ENCODE results near the gene CLEC3B. TPM values are rescaled to one million over a fixed set of nuclear protein-coding genes. Genes with fewer than 3 reads are reported as not detected.
"Not testable (repeated sequence)": the region's sequence is repeated elsewhere in the genome, so short reads cannot be mapped to it uniquely, and the experiment has no call there.

Gene CLEC3B, protein sequence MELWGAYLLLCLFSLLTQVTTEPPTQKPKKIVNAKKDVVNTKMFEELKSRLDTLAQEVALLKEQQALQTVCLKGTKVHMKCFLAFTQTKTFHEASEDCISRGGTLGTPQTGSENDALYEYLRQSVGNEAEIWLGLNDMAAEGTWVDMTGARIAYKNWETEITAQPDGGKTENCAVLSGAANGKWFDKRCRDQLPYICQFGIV
- total RNA-seq, result under 1 TPM in 1 of 2 experiments, not detected in 1; 0.45 TPM

DNA sequence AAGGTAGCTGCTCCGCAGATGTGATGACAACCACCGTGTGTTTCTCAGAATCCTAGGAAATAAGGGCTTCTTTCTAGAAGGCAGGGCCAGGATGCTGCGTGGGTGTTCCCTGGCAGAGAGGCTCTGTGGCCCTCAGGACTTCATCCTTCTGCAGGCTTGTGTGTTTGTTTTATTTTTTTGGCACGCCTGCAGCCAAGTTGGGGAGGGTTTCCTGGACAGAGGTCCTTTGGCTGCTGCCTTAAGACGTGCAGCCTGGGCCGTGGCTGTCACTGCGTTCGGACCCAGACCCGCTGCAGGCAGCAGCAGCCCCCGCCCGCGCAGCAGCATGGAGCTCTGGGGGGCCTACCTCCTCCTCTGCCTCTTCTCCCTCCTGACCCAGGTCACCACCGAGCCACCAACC lies at the start of gene CLEC3B:
TSS of gene CLEC3B (plus strand) at position 266 of the 400 bp plus-strand sequence. CDS start at position 326, 60 bp downstream.
- H3K4me3 Mint-ChIP-seq, result no peak within 1 kb of the TSS

DNA sequence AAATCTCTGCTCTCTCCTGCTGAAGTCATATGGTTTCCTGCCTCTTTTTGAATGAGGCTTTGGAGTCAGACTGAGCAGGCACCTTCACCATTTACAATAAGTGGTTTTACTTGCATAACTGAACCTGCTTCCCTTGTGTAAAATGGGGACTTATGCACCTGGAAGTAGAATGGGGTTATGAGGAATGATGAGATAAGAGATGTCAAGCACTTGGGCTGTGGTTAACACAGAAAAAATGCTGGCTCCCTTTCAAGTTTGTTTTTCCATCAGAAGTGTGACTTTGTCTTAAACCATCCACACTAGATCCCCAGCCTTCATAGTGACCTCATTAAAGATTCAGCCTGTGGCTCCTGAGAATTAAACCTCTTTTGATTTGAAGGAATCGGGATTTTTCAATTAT lies 44.9 kb upstream of the CLEC3B start:
- POLR2A ChIA-PET, result no interaction called here
- Mint-ChIP-seq H3K27me3 (no peaks in the 10 kb centered on the region), H3K27ac (no peak overlapping the region), H3K9me3 (no peaks in the 10 kb centered on the region), H3K4me3 (no peak overlapping the region), H3K4me1 (peaks cover 66% of the 10 kb centered on the region), H3K36me3 (peaks cover 19% of the 10 kb centered on the region)
- ATAC-seq (ENCODE audit: low read depth) (no peak), DNase-seq (no peak)

More for the DNA sequence above, at the start of gene CLEC3B:
- Mint-ChIP-seq H3K27ac (no peak within 1 kb of the TSS), H3K9me3 (no peaks in the 10 kb centered on the region), H3K36me3 (no peaks in the 10 kb centered on the region), H3K4me1 (peaks cover 6% of the 10 kb centered on the region), H3K27me3 (peaks cover 16% of the 10 kb centered on the region)
- DNase-seq (no peak), ATAC-seq (ENCODE audit: low read depth) (no peak)
- POLR2A ChIA-PET, result no interaction called here

DNA sequence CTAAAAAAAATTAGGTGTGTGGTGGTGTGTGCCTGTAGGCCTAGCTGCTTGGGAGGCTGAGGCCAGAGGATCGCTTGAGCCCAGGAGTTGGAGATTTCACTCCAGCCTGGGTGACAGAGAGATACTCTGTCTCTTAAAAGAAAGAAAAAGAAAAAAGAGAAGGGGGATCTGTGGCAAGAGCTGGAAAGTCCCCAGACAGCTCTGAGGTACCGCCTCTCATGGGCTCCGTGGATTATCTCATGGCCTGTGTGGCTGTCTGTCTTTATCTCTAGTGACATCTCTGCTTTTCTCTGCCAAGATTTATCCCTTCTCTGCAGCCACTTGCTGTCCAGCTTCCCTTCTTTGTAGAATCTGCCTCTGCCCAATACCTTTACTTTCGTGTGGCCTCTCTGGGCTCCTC lies 44.4 kb upstream of the CLEC3B start:
- no peaks in the 10 kb centered on the region for H3K9me3 Mint-ChIP-seq
- no peaks in the 10 kb centered on the region for H3K27me3 Mint-ChIP-seq
- H3K4me1 Mint-ChIP-seq, result peaks cover 64% of the 10 kb centered on the region
- no peak for ATAC-seq (ENCODE audit: low read depth)
- POLR2A ChIA-PET, result no interaction called here
- DNase-seq, result no peak
- peaks cover 19% of the 10 kb centered on the region for H3K36me3 Mint-ChIP-seq
- H3K27ac Mint-ChIP-seq, result peak overlapping the region; percentile 26
- no peak overlapping the region for H3K4me3 Mint-ChIP-seq

DNA sequence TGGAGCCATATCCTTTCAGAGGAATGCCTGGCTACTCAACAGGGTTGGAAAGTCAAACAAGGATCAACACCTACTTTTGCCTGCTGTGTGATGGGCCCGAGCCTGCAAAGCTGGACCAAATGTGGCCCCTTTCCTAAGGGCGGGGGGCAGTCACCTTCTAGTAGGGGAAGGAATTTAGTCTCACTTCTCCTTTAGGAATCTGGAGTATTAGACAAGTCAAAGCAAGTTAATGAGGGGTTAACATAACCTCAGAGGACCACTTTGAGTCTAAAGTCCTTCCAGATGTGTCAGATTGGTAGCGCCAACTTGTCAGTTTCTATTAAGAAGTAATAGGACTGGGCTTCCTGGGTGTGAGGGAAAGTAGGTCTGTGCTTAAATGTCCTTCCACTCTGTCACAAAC lies 43.3 kb upstream of the CLEC3B start:
- H3K27ac Mint-ChIP-seq, result no peak overlapping the region
- POLR2A ChIA-PET, result no interaction called here

DNA sequence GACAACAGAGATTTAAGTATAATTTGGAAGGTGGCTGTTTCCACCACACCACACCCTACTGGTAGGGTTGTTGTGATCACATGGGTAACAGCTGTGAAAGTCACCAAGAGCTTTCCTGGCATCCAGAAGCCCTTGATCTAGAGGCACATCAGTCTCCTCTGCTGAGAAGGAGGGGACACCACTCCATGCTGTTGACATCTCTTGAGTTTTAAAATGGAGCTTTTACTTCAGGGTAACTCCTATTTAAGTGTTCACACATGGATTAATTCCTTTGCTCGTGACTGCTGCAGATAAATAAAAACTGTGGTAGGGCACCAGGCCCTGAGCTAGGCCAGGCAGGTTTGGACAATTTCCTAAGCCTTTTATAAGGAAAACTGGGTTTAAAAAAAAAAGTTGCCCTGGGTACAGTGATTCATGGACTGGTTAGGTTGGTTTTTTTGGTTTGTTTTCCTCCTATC lies 42.6 kb upstream of the CLEC3B start:
- Mint-ChIP-seq H3K36me3 (peaks cover 18% of the 10 kb centered on the region), H3K27me3 (no peaks in the 10 kb centered on the region), H3K4me1 (peaks cover 61% of the 10 kb centered on the region), H3K4me3 (no peak overlapping the region), H3K27ac (peak overlapping the region; percentile 58), H3K9me3 (no peaks in the 10 kb centered on the region)
- ATAC-seq (ENCODE audit: low read depth) (no peak), DNase-seq (no peak)
- POLR2A ChIA-PET, result interaction anchor here (2.4 kb wide), 1 partner anchor 8 kb away, joined by 14 read pairs; the partner anchor contains the start of genes EXOSC7 and ZDHHC3

More for the DNA sequence above, 43.3 kb upstream of the CLEC3B start:
- no peak overlapping the region for H3K4me3 Mint-ChIP-seq
- no peaks in the 10 kb centered on the region for H3K27me3 Mint-ChIP-seq
- H3K4me1 Mint-ChIP-seq, result peaks cover 62% of the 10 kb centered on the region
- DNase-seq (no peak), ATAC-seq (ENCODE audit: low read depth) (no peak)
- peaks cover 19% of the 10 kb centered on the region for H3K36me3 Mint-ChIP-seq
- no peaks in the 10 kb centered on the region for H3K9me3 Mint-ChIP-seq

DNA sequence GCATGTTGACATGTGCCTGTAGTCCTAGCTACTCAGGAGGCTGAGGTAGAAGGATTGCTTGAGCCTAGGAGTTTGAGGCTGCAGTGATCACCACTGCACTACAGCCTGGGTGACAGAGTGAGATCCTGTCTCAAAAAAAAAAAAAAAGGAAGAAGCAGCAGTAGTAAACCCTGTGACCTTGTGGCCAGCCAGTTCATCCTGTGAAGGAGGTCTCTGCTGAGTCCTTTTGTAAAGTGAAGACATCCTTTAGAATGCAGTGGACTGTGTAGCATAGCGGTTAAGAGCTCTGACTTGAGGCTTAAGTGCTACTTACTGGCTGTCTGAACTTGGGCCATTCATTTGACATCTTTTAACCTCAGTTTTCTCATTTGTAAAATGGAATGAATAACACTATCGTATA lies 41.8 kb upstream of the CLEC3B start:
- no peaks in the 10 kb centered on the region for H3K27me3 Mint-ChIP-seq
- peaks cover 64% of the 10 kb centered on the region for H3K4me1 Mint-ChIP-seq
- H3K4me3 Mint-ChIP-seq, result peak overlapping the region; percentile 37
- POLR2A ChIA-PET, result interaction anchor here (0.5 to 2.4 kb wide), 2 partner anchors 9 to 12 kb away, joined by 3 to 14 read pairs; partner anchors contain the start of genes EXOSC7 and ZDHHC3
- peak; percentile 94 for ATAC-seq (ENCODE audit: low read depth)
- no peak for DNase-seq
- peaks cover 15% of the 10 kb centered on the region for H3K36me3 Mint-ChIP-seq
- H3K9me3 Mint-ChIP-seq, result no peaks in the 10 kb centered on the region
- H3K27ac Mint-ChIP-seq, result peak overlapping the region; percentile 63

DNA sequence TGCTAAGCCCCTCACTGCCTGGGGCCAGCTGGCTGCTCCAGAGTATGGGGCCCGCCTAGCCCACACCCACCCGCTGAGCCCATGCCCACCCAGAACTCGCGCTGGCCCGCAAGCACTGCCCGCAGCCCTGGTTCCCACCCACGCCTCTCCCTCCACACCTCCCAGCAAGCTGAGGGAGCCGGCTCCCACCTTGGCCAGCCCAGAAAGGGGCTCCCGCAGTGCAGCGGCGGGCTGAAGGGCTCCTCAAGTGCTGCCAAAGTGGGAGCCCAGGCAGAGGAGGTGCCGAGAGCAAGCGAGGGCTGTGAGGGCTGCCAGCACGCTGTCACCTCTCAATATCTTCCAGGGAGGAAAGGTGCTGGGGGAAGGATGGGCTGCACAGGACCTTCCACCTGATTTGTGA lies 39.8 kb upstream of the CLEC3B start:
- POLR2A ChIA-PET, result interaction anchor here (1.8 kb wide), 1 partner anchor 11 kb away, joined by 8 read pairs; the partner anchor contains the start of genes EXOSC7 and ZDHHC3
- Mint-ChIP-seq H3K36me3 (peaks cover 16% of the 10 kb centered on the region), H3K4me1 (peaks cover 57% of the 10 kb centered on the region)
- H3K9me3 Mint-ChIP-seq; H3K27me3 Mint-ChIP-seq; H3K27ac Mint-ChIP-seq; DNase-seq; H3K4me3 Mint-ChIP-seq; ATAC-seq (ENCODE audit: low read depth): not testable (repeated sequence)

DNA sequence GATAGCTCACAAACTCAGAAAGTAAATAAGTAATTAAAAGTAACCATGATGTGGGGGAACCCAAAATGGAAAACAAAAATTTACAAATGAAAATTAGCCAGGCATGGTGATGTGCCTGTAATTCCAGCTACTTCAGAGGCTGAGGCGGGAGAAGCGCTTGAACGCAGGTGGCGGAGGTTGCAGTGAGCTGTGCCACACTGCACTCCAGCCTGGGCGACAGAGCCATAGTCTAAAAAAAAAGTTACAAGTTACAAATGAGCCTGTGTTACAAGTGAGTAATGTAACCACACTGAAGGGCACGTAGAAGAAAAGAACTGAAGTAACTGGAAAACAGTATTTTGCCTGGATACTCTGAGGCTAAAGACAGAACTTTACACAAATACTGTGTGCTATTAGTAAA lies 38.8 kb upstream of the CLEC3B start:
- Mint-ChIP-seq H3K27ac (no peak overlapping the region), H3K36me3 (peaks cover 24% of the 10 kb centered on the region), H3K27me3 (no peaks in the 10 kb centered on the region), H3K4me3 (no peak overlapping the region), H3K4me1 (peaks cover 61% of the 10 kb centered on the region), H3K9me3 (no peaks in the 10 kb centered on the region)
- POLR2A ChIA-PET, result interaction anchor here (1.8 kb wide), 1 partner anchor 12 kb away, joined by 8 read pairs; the partner anchor contains the start of genes EXOSC7 and ZDHHC3
- DNase-seq (no peak), ATAC-seq (ENCODE audit: low read depth) (no peak)

DNA sequence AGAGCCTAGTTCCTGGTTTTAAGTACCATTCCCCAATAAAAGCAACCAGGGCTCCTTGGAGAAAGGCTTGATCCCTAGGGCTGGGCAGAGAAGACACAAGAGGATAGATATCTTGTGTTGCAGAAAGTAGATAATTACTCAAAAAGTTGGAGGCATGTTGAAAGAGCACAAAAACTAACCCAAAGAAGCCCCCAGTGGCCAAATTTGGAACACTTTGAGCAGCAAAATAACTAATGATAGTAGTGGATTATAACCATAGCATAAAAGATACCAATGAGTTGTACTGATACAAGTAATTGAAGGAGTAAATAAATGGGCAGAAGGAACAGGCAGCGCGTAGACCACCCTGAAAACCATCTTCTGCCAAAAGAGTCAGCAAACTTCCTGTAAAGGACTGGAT lies 38.0 kb upstream of the CLEC3B start:
- DNase-seq (no peak), ATAC-seq (ENCODE audit: low read depth) (no peak)
- H3K4me3 Mint-ChIP-seq, result no peak overlapping the region
- peaks cover 29% of the 10 kb centered on the region for H3K36me3 Mint-ChIP-seq
- no peaks in the 10 kb centered on the region for H3K9me3 Mint-ChIP-seq
- POLR2A ChIA-PET, result interaction anchor here (1.3 to 1.8 kb wide), 2 partner anchors 12 kb away, joined by 4 to 8 read pairs; partner anchors contain the start of genes EXOSC7 and ZDHHC3
- peaks cover 64% of the 10 kb centered on the region for H3K4me1 Mint-ChIP-seq
- H3K27ac Mint-ChIP-seq, result no peak overlapping the region
- H3K27me3 Mint-ChIP-seq, result no peaks in the 10 kb centered on the region

DNA sequence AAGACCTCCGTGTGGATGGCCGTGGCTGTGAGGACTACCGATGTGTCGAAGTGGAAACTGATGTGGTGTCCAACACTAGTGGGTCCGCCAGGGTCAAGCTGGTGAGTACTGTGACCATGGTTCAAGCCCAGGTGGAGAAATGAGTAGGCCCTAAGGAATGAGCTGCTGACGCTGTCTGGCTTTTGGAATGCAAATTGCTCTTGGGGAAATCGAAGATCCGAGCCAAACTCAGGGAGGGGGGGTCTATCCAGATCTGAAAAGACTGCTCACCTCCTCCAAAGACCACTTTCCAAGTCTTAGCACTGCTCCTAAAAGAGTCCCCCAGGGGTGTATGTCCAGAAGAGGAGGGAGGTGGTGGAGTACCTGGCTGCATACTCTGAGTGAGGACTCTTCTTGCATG lies 37.0 kb upstream of the CLEC3B start:
- Mint-ChIP-seq H3K4me1 (peaks cover 62% of the 10 kb centered on the region), H3K4me3 (no peak overlapping the region), H3K9me3 (no peaks in the 10 kb centered on the region), H3K27ac (no peak overlapping the region), H3K36me3 (peaks cover 31% of the 10 kb centered on the region), H3K27me3 (no peaks in the 10 kb centered on the region)
- ATAC-seq (ENCODE audit: low read depth), result no peak
- POLR2A ChIA-PET, result interaction anchor here (1.3 kb wide), 1 partner anchor 13 kb away, joined by 4 read pairs; the partner anchor contains the start of genes EXOSC7 and ZDHHC3
- DNase-seq, result no peak

DNA sequence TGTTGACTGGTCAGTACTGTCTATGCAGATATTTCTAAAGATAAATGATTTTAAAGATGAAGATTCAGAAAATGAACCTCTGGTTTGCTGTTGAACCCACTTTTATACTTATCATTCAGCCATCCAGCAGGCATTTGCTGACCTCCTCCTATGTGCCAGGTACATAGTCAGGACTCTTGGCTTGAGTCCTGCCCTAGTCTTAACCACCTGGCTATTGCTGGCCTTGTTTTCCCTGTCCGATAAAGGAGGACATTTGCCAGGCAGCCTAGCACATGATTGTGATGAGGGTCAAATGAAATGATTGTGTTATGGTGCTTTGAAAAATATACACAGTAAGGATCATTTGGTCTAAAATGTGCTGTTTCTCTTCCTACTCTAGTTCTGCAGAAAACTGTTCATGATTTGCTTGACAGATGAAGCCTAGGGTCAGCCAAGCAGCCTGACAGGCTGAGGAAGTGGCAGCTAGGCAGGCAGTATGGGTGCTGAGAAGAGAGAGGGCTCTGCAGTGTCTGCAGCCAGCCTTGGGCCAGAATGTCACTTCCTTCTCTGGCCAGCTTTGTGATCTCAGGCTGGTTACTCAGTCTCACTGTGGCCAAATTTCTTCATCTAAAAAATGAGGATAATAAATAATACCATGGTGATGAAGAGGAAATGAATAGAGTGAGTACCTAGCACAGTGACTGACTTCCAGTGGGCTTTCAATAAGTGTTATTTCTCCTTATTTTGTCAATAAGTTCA lies 36.3 kb upstream of the CLEC3B start:
- no peak overlapping the region for H3K27ac Mint-ChIP-seq
- no peaks in the 10 kb centered on the region for H3K27me3 Mint-ChIP-seq
- H3K4me1 Mint-ChIP-seq, result peaks cover 60% of the 10 kb centered on the region
- no peak for DNase-seq
- H3K4me3 Mint-ChIP-seq, result no peak overlapping the region
- no peak for ATAC-seq (ENCODE audit: low read depth)
- peaks cover 34% of the 10 kb centered on the region for H3K36me3 Mint-ChIP-seq
- POLR2A ChIA-PET, result interaction anchor here (1.3 kb wide), 1 partner anchor 14 kb away, joined by 4 read pairs; the partner anchor contains the start of genes EXOSC7 and ZDHHC3
- H3K9me3 Mint-ChIP-seq, result no peaks in the 10 kb centered on the region

DNA sequence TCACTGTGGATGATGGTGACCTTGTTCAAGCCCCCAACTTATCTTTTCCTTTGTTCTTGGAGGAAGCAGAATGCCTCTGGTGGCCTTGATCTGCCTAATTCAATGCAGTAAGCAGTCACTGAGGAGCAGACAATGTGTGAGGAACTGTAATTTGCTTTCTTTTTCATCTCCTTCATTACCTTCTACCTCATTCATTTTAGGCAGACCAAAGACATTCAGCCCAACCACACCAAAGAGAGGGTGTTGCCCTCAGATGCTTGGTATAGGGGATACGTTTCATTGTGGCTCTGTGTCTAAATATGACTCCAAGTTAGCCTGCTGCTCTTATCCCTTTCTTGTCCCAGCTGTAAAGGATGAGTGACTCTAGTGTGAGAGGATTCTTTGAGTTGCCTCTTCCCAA lies 34.8 kb upstream of the CLEC3B start:
- DNase-seq, result no peak
- H3K27me3 Mint-ChIP-seq, result no peaks in the 10 kb centered on the region
- no peaks in the 10 kb centered on the region for H3K9me3 Mint-ChIP-seq
- peaks cover 58% of the 10 kb centered on the region for H3K4me1 Mint-ChIP-seq
- POLR2A ChIA-PET, result interaction anchor here (1.2 to 3.7 kb wide), 2 partner anchors 16 to 43 kb away, joined by 3 to 18 read pairs; partner anchors contain the start of genes EXOSC7 and ZDHHC3
- peak; percentile 78 for ATAC-seq (ENCODE audit: low read depth)
- H3K27ac Mint-ChIP-seq, result peak overlapping the region; percentile 77
- peak overlapping the region; percentile 26 for H3K4me3 Mint-ChIP-seq
- H3K36me3 Mint-ChIP-seq, result peaks cover 29% of the 10 kb centered on the region
